K562 (cell line): ENCODE data around the gene IL17REL. TPM values are rescaled to one million over a fixed set of nuclear protein-coding genes. Genes with fewer than 3 reads are reported as not detected.

Source experiments
- ATAC-seq: fragments of 200-7000 bp; cut with Tn5 transposase; 3 replicates; pipeline ENCODE4 v1.9.1; 2020; ENCODE audit warnings: moderate library complexity
- BruUV-seq: library from RNA; stranded (reverse); fragments of 400-500 nt; replicated peaks from 2 replicates; lab custom pipeline; 2021; lab: Mats Ljungman, UMichigan
- CTCF ChIA-PET: fragments of 300-600 bp; formaldehyde crosslinking; extraction: SDS; loops from one replicate; lab custom pipeline; 2021; ENCODE audit warnings: low intra/inter-chr PET ratio; lab: Yijun Ruan, JAX
- POLR2A ChIA-PET: fragments of 300-600, 350-650 bp; sonication (Branson Sonifier 250); formaldehyde crosslinking; extraction: SDS; loops from one replicate; lab custom pipeline; 2021; ENCODE audit warnings: antibody characterized with exemption, inconsistent platforms; lab: Yijun Ruan, JAX
- DNase-seq, 4 experiments: peaks; one replicate each; pipeline versions ENCODE4 v3.0.0 to v3.0.0-alpha.2; 2011 to 2018; ENCODE audit warnings: low spot score in 3 of 4, mixed read lengths in 3 of 4; ENCODE audit errors: extremely low read depth in 1 of 4
- FAIRE-seq: peaks from 2 replicates; lab custom pipeline; 2011; peaks lifted over from hg19 to GRCh38; lab: Jason Lieb, UNC
- H2AFZ ChIP-seq: 2 replicates; pipeline ENCODE4 v1.6.0; 2011; ENCODE audit warnings: low read depth, low read length, control low read depth, inconsistent platforms
- H3K27ac ChIP-seq: fragments of 200-600 bp; 3 replicates; pipeline ENCODE4 v1.8.0; 2011; ENCODE audit warnings: low read depth, mild to moderate bottlenecking, control low read depth, inconsistent platforms, low read length, moderate library complexity, mixed read lengths; ENCODE audit errors: extremely low read depth
- H3K27me3 ChIP-seq, 2 experiments: fragments of 300-600 bp in 1 of 2; 2 replicates in 1 of 2; 3 replicates in 1 of 2; pipeline versions ENCODE4 v1.6.0 to v1.8.0; 2011; ENCODE audit warnings: inconsistent platforms in 2 of 2, low read length in 2 of 2, mild to moderate bottlenecking in 1 of 2, mixed read lengths in 1 of 2, moderate library complexity in 1 of 2; ENCODE audit not compliant: control insufficient read depth in 2 of 2, insufficient read depth in 2 of 2
- H3K36me3 ChIP-seq: fragments of 300-600 bp; 3 replicates; pipeline ENCODE4 v1.8.0; 2011; ENCODE audit warnings: mild to moderate bottlenecking, low read length, inconsistent platforms; ENCODE audit not compliant: control insufficient read depth, insufficient read depth
- H3K4me1 ChIP-seq, 2 experiments: fragments of 200-600 bp in 1 of 2; replicated peaks in 1 of 2; 2 replicates in 1 of 2; 3 replicates in 1 of 2; pipeline versions ENCODE4 v1.5.1 to v1.8.0; 2011; ENCODE audit warnings: inconsistent platforms in 2 of 2, low read length in 2 of 2, mild to moderate bottlenecking in 1 of 2, mixed read lengths in 1 of 2, moderate library complexity in 1 of 2; ENCODE audit not compliant: control insufficient read depth in 2 of 2, insufficient read depth in 2 of 2
- H3K4me2 ChIP-seq: 2 replicates; pipeline ENCODE4 v1.6.1; 2011; ENCODE audit warnings: low read length, control low read depth, inconsistent platforms, mixed read lengths; ENCODE audit not compliant: insufficient read depth
- H3K4me3 ChIP-seq: fragments of 200-600 bp; sonication (generic), shearing (Covaris generic); 2 replicates; pipeline ENCODE4 v1.5.1; 2016; ENCODE audit warnings: control low read depth, inconsistent platforms
- H3K79me2 ChIP-seq: fragments of 200-600 bp; 3 replicates; pipeline ENCODE4 v1.8.0; 2011; ENCODE audit warnings: low read length, inconsistent platforms; ENCODE audit not compliant: control insufficient read depth, insufficient read depth
- H3K9ac ChIP-seq, 2 experiments: 2 replicates each; pipeline versions ENCODE4 v1.6.0 to v1.6.1; 2011; ENCODE audit warnings: low read depth in 2 of 2, low read length in 2 of 2, control low read depth in 1 of 2, inconsistent platforms in 1 of 2, mild to moderate bottlenecking in 1 of 2, mixed read lengths in 1 of 2; ENCODE audit not compliant: insufficient read depth in 1 of 2
- H3K9me1 ChIP-seq: one replicate; pipeline ENCODE4 v1.6.0; 2011; ENCODE audit warnings: inconsistent platforms, mild to moderate bottlenecking, low read length, moderate library complexity; ENCODE audit not compliant: control insufficient read depth, insufficient read depth
- H3K9me3 ChIP-seq: replicated peaks from 2 replicates; pipeline ENCODE4 v1.5.1; 2011; ENCODE audit warnings: low read depth, low read length, inconsistent platforms; ENCODE audit not compliant: control insufficient read depth, insufficient read depth
- H4K20me1 ChIP-seq: replicated peaks from 2 replicates; pipeline ENCODE4 v1.6.1; 2011; ENCODE audit warnings: low read length, inconsistent platforms, mixed read lengths; ENCODE audit not compliant: control insufficient read depth, insufficient read depth
- GTF2F1 ChIP-seq: IDR thresholded peaks from 2 replicates; pipeline ENCODE4 v1.6.1; 2011; ENCODE audit warnings: low read depth, low read length, improper control_type of control experiment
- HDAC3 ChIP-seq: fragments of 450-650 bp; IDR thresholded peaks from 2 replicates; pipeline ENCODE4 v1.6.1; 2018; ENCODE audit warnings: borderline replicate concordance, mild to moderate bottlenecking, moderate library complexity; ENCODE audit not compliant: partially characterized antibody
- KLF1 ChIP-seq: fragments of 450-650 bp; IDR thresholded peaks from 2 replicates; pipeline ENCODE4 v1.6.1; 2016; ENCODE audit warnings: missing genetic modification characterization, missing compliant biosample characterization
- NCOA6 ChIP-seq: fragments of 450-650 bp; IDR thresholded peaks from 2 replicates; pipeline ENCODE4 v1.6.1; 2017; ENCODE audit warnings: mild to moderate bottlenecking
- SNIP1 ChIP-seq: fragments of 450-650 bp; IDR thresholded peaks from 2 replicates; pipeline ENCODE4 v1.7.1; 2017; ENCODE audit warnings: low read depth, mild to moderate bottlenecking
- SREBF1 ChIP-seq: fragments of 150-350 bp; IDR thresholded peaks from 2 replicates; pipeline ENCODE4 v1.6.1; 2014; ENCODE audit warnings: antibody characterized with exemption, low read depth, low read length, borderline replicate concordance
- YBX1 ChIP-seq: fragments of 450-650 bp; IDR thresholded peaks from 2 replicates; pipeline ENCODE4 v1.7.1; 2016; ENCODE audit warnings: mild to moderate bottlenecking
- WGBS: fragments of 100-300 bp; shearing (Covaris generic); methylation state at CpG from one replicate; pipeline ENCODE4 v1.1.6; 2016; ENCODE audit warnings: low coverage, mixed read lengths; ENCODE audit not compliant: insufficient coverage; ENCODE audit errors: missing lambda C conversion rate; 5-methylcytosine and 5-hydroxymethylcytosine counted together
- in situ Hi-C: fragments of 300-500 bp; cut with MboI; formaldehyde crosslinking; loops from 4 replicates; pipeline ENCODE4 v1.15.0; 2018; ENCODE audit warnings: inconsistent platforms, mixed read lengths
- intact Hi-C: fragments of 100-400 bp; cut with micrococcal nuclease; formaldehyde crosslinking; loops from 2 replicates; pipeline ENCODE4 v1.14.2; 2022
- polyA plus RNA-seq, 8 experiments: library from polyadenylated mRNA; depleted of rRNA in 4 of 8; stranded (reverse) in 5 of 8; unstranded in 3 of 8; fragments of >200 nt; fragmentation: Nextera tagmentation in 2 of 8; fragmentation: Illumina TruSeq in 1 of 8; extraction: Ambion mirVana in 2 of 8; extraction: Trizol in 1 of 8; gene quantifications; 2 replicates each; pipeline versions ENCODE4 v1.2.1 to v1.2.3, GENCODE V29; 2011 to 2014; ENCODE audit warnings: inconsistent platforms in 1 of 8, missing spikeins in 1 of 8
- total RNA-seq, 7 experiments: library from RNA; depleted of rRNA in 6 of 7; stranded (reverse); fragments of >200 nt in 6 of 7; fragmentation: Illumina TruSeq in 2 of 7; extraction: Trizol in 2 of 7; gene quantifications; 2 replicates each; pipeline versions ENCODE4 v1.2.1 to v1.2.3, GENCODE V29; 2011 to 2021; ENCODE audit warnings: low replicate concordance in 1 of 7
- TF ChIP-seq, protein P1 (sequence below): sonication (generic); formaldehyde crosslinking; IDR thresholded peaks from 2 replicates; pipeline ENCODE4 v1.8.0; 2022; ENCODE audit warnings: mild to moderate bottlenecking, missing genetic modification reagents

Gene IL17REL
- total and polyA plus RNA-seq, 9 of the 15 experiments (the other 6 are each of a cell fraction or from before 2014, with no cell fraction given) = 0.05 to 0.42 (median 0.11) TPM; not detected in 4

DNA sequence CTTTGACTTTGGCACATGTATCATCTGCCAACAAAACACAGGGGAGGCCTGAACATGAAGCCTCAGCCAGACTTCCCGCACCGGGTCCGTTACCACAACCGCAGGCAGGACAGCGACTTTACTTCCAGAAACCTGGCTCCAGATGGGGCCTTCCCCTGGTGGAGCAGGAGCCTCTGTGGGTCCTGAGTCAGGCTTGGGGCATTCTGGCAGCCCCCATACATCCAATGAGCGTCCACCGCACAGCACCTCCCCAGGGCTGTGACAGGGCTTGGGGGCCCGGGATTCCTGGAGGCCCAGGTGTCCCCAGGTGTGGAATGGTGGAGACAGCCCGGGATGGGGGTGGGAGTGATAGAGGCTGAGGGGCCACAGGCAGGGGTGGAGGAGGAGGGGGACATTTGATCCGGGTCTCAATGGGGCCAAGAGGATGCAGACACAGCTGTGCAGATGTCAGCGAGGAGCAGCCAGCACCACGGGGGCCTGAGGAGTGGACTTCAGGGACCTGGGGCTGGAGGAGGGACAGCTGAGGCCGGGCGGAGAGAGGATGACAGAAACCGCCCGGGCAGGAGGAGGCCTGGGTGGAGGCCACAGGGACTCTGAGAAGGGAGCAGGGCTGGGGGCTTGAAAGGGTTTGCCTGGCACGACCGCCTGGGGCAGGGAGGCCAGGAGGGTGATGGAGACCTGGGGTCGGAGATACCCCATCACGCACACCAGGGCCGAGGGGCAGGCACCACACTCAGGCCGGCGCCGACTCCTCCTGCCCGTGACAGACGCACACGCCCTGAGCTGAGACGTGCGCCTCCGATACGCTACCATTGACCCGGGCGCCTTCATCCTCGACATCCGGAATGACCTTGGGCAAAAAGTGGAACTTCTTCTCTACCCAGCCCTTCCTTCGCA lies 37.0 kb upstream of the IL17REL start:
- TF ChIP-seq, protein P1, sequence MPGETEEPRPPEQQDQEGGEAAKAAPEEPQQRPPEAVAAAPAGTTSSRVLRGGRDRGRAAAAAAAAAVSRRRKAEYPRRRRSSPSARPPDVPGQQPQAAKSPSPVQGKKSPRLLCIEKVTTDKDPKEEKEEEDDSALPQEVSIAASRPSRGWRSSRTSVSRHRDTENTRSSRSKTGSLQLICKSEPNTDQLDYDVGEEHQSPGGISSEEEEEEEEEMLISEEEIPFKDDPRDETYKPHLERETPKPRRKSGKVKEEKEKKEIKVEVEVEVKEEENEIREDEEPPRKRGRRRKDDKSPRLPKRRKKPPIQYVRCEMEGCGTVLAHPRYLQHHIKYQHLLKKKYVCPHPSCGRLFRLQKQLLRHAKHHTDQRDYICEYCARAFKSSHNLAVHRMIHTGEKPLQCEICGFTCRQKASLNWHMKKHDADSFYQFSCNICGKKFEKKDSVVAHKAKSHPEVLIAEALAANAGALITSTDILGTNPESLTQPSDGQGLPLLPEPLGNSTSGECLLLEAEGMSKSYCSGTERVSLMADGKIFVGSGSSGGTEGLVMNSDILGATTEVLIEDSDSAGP (CRISPR knock-in tag) = no peak
- TF ChIP-seq SREBF1 (no peak), HDAC3 (no peak), GTF2F1 (no peak), NCOA6 (no peak), KLF1 (tag) (no peak), SNIP1 (no peak), YBX1 (no peak)
- ChIA-PET POLR2A (interaction anchor here (0.6 to 1.1 kb wide), 3 partner anchors 10 to 42 kb away, joined by 3 to 4 read pairs (median 3); no protein-coding TSS in a partner anchor), CTCF (no interaction called here)
- Histone ChIP-seq H2AFZ (no peak overlapping the region), H3K9me1 (no peaks in the 10 kb centered on the region), H3K27me3 (peaks cover 4 to 51% of the 10 kb centered on the region in 2 experiments; a peak in 3 of 5 replicates), H3K79me2 (no peaks in the 10 kb centered on the region), H3K36me3 (no peaks in the 10 kb centered on the region), H3K4me3 (no peak overlapping the region), H4K20me1 (no peaks in the 10 kb centered on the region), H3K27ac (no peak overlapping the region), H3K4me2 (no peak overlapping the region), H3K4me1 (peaks cover 0 to 38% of the 10 kb centered on the region in 2 experiments; a peak in 2 of 5 replicates), H3K9me3 (no peaks in the 10 kb centered on the region), H3K9ac (no peak overlapping the region)
- FAIRE-seq (no peak), DNase-seq (no peak), ATAC-seq (no peak)
- BruUV-seq = no TSS peak
- WGBS = 24% methylated on average over 32 of the region's 36 CpGs
- in situ Hi-C loops (no loop called here), intact Hi-C loops (no loop called here)
